ENCODE measurements around the gene MBP.

GRCh38 chr18:76994086-76994654 is 138.4 kb downstream of the MBP start:
- TF ChIP-seq, protein P1, sequence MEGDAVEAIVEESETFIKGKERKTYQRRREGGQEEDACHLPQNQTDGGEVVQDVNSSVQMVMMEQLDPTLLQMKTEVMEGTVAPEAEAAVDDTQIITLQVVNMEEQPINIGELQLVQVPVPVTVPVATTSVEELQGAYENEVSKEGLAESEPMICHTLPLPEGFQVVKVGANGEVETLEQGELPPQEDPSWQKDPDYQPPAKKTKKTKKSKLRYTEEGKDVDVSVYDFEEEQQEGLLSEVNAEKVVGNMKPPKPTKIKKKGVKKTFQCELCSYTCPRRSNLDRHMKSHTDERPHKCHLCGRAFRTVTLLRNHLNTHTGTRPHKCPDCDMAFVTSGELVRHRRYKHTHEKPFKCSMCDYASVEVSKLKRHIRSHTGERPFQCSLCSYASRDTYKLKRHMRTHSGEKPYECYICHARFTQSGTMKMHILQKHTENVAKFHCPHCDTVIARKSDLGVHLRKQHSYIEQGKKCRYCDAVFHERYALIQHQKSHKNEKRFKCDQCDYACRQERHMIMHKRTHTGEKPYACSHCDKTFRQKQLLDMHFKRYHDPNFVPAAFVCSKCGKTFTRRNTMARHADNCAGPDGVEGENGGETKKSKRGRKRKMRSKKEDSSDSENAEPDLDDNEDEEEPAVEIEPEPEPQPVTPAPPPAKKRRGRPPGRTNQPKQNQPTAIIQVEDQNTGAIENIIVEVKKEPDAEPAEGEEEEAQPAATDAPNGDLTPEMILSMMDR (IDR thresholded peaks at IDR 0.05; ENCODE audit: extremely low read depth in 1 of 2, insufficient read depth in 1 of 2, low read depth in 1 of 2, low read length in 2 of 2), result no peak
- no peak for TF ChIP-seq POLR2A (IDR thresholded peaks at IDR 0.05; ENCODE audit: low read depth, low read length)

Measured in endothelial cell of umbilical vein (primary cell).